ENCODE results near the gene COL5A1.

The COL5A1 gene

DNA sequence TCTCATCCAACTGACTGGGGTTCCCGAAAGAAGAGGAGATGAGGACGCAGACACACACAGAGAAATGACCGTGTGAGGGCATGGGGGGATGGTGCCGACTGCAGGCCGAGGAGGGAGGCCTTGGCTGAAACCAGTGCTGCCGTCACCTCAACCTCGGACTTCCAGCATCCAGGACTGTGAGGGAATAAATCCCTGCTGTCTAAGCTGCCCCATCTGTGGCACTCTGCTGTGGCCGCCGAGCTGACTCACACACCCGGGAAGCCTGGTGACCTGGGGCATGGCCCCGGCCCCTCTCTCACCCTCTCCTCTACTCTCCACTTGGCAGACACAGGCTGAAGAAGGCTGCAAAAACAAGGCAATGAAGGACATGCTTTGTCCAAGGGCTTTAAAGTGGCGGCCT is 4.4 kb upstream of the COL5A1 start:
- Histone ChIP-seq H3K9me2 (ENCODE audit: low read depth, low read length) (no peaks in the 10 kb centered on the region), H3K4me2 (ENCODE audit: low read length) (no peak overlapping the region), H3K36me3 (ENCODE audit: insufficient read depth, low read length) (no peaks in the 10 kb centered on the region), H3K9me3 (ENCODE audit: low read length) (no peaks in the 10 kb centered on the region), H3K27me3 (ENCODE audit: insufficient read depth, low read length) (no peaks in the 10 kb centered on the region; the same call in 1 of the 2 replicates), H3K4me1 (ENCODE audit: insufficient read depth, low read length, severe bottlenecking) (no peaks in the 10 kb centered on the region), H3K79me2 (ENCODE audit: insufficient read depth, low read length) (no peaks in the 10 kb centered on the region), H3F3A (ENCODE audit: insufficient read depth, low read length) (no peaks in the 10 kb centered on the region), H3K27ac (ENCODE audit: low read depth, low read length, poor library complexity, severe bottlenecking) (no peak overlapping the region), H3K4me3 (ENCODE audit: low read depth, low read length, poor library complexity, severe bottlenecking) (no peak overlapping the region), H4K20me1 (ENCODE audit: insufficient read depth, low read length) (no peaks in the 10 kb centered on the region), H3K9ac (ENCODE audit: low read length) (no peak overlapping the region), H2AFZ (ENCODE audit: low read length) (no peak overlapping the region)
- no peak for TF ChIP-seq CTCF (IDR thresholded peaks at IDR 0.05; ENCODE audit: low read length)
- no peak for TF ChIP-seq EZH2 (IDR thresholded peaks at IDR 0.05; ENCODE audit: borderline replicate concordance, low read length)

DNA sequence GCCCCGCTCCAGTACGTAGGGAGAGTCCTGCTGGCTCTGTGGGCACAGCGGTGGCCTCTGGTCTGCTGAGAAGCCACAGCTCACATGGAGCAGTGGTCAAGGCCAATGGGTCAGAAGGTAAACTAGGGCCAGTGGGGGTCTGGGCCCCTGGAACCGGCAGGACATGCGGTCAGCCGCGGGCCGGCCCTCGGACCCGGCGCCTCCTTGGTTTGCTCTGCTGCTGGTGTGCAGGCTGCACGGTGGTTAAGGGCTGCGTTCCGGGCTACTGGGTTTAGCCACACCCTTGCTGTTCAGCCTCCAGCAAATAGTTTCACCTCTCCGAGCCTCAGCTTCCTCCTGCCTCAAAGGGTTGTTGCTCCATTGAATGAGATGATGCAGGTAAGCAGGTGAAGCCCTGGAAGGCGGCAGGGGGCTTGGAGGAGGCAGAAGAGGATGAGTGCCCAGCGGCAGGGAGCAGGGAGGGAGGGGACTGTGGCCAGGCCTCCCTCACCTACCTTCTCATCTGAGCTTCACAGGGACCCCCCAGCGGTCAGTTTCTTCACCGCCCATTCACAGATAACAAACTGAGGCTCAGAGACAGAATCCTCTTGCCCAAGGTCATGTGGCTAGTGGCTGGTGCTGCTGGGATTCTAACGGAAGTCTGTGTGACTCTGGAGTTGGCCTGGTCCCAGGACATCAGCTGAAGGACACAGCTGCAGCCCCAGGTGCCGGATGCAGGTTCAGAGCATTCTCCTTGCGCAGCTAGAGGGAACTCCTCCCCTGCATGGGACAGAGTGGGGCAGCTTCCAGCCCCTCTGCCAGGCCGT is 3.7 kb upstream of the COL5A1 start:
- Histone ChIP-seq H3F3A (ENCODE audit: insufficient read depth, low read length) (no peaks in the 10 kb centered on the region), H4K20me1 (ENCODE audit: insufficient read depth, low read length) (no peaks in the 10 kb centered on the region), H3K27ac (ENCODE audit: low read depth, low read length, poor library complexity, severe bottlenecking) (no peak overlapping the region), H3K4me3 (ENCODE audit: low read depth, low read length, poor library complexity, severe bottlenecking) (no peak overlapping the region), H3K27me3 (ENCODE audit: insufficient read depth, low read length) (no peaks in the 10 kb centered on the region; the same call in 1 of the 2 replicates), H3K4me2 (ENCODE audit: low read length) (no peak overlapping the region), H3K4me1 (ENCODE audit: insufficient read depth, low read length, severe bottlenecking) (no peaks in the 10 kb centered on the region), H3K9me2 (ENCODE audit: low read depth, low read length) (no peaks in the 10 kb centered on the region), H2AFZ (ENCODE audit: low read length) (no peak overlapping the region), H3K9me3 (ENCODE audit: low read length) (no peaks in the 10 kb centered on the region), H3K79me2 (ENCODE audit: insufficient read depth, low read length) (no peaks in the 10 kb centered on the region), H3K36me3 (ENCODE audit: insufficient read depth, low read length) (no peaks in the 10 kb centered on the region), H3K9ac (ENCODE audit: low read length) (no peak overlapping the region)
- TF ChIP-seq EZH2 (IDR thresholded peaks at IDR 0.05; ENCODE audit: borderline replicate concordance, low read length) (no peak), CTCF (IDR thresholded peaks at IDR 0.05; ENCODE audit: low read length) (no peak)

DNA sequence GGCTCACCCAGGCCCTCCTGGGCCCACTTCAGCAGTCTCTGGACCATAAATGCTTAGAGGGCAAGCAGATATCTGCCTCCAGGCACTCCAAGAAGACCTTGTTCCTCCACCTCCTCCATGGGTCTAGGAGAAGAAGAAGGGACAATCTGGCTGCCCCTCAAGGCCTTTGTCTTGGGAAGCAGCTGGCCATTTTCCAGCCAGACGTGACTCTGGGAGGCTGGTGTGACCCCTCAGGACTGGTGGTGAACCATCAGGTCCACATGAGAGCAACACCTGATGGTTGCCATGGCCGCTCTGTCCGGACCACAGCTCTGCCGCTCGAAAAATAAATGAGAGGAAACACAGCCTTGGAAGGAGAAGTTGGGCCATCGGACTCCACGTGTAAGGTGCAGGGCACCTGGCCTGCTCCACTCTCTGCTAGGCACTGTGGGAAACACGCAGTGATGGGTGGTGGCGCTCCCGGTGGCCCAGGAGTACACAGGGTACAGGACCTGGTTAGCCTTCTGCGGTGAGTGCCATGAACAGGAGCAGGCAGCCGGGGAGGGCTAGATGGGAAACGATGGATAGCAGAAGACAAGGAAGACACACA is 3.0 kb upstream of the COL5A1 start:
- Histone ChIP-seq H3K9ac (ENCODE audit: low read length) (no peak overlapping the region), H3K4me1 (ENCODE audit: insufficient read depth, low read length, severe bottlenecking) (no peaks in the 10 kb centered on the region), H3F3A (ENCODE audit: insufficient read depth, low read length) (no peaks in the 10 kb centered on the region), H3K4me2 (ENCODE audit: low read length) (no peak overlapping the region), H3K36me3 (ENCODE audit: insufficient read depth, low read length) (no peaks in the 10 kb centered on the region), H3K27me3 (ENCODE audit: insufficient read depth, low read length) (no peaks in the 10 kb centered on the region; the same call in 1 of the 2 replicates), H2AFZ (ENCODE audit: low read length) (no peak overlapping the region), H3K4me3 (ENCODE audit: low read depth, low read length, poor library complexity, severe bottlenecking) (no peak overlapping the region), H4K20me1 (ENCODE audit: insufficient read depth, low read length) (no peaks in the 10 kb centered on the region), H3K9me2 (ENCODE audit: low read depth, low read length) (no peaks in the 10 kb centered on the region), H3K9me3 (ENCODE audit: low read length) (no peaks in the 10 kb centered on the region), H3K79me2 (ENCODE audit: insufficient read depth, low read length) (no peaks in the 10 kb centered on the region), H3K27ac (ENCODE audit: low read depth, low read length, poor library complexity, severe bottlenecking) (no peak overlapping the region)
- TF ChIP-seq CTCF (IDR thresholded peaks at IDR 0.05; ENCODE audit: low read length) (no peak), EZH2 (IDR thresholded peaks at IDR 0.05; ENCODE audit: borderline replicate concordance, low read length) (no peak)

Measured in OCI-LY1 (cell line).